Muscle of leg (tissue), 16 donors: ENCODE results near the gene LPGAT1. TPM values are rescaled to one million over a fixed set of nuclear protein-coding genes. Genes with fewer than 3 reads are reported as not detected.
A peak's percentile ranks its signal among the peaks of the same experiment; 100 is the strongest.
"Not testable (repeated sequence)": the region's sequence is repeated elsewhere in the genome, so short reads cannot be mapped to it uniquely, and the experiment has no call there.

Experiments used
- DNase-seq: peaks from one replicate; pipeline ENCODE4 v3.0.0; 2013
- H3K27ac ChIP-seq: one replicate; pipeline ENCODE4 v1.5.1; 2013; ENCODE audit warnings: mild to moderate bottlenecking, low read length, control low read depth
- H3K27me3 ChIP-seq: one replicate; pipeline ENCODE4 v1.6.1; 2013; ENCODE audit warnings: low read length; ENCODE audit not compliant: control insufficient read depth, insufficient read depth
- H3K36me3 ChIP-seq: one replicate; pipeline ENCODE4 v1.6.1; 2013; ENCODE audit warnings: low read length; ENCODE audit not compliant: control insufficient read depth, insufficient read depth
- H3K4me1 ChIP-seq: one replicate; pipeline ENCODE4 v1.6.1; 2013; ENCODE audit warnings: low read length; ENCODE audit not compliant: control insufficient read depth, insufficient read depth
- H3K4me3 ChIP-seq: one replicate; pipeline ENCODE4 v1.5.1; 2013; ENCODE audit warnings: low read length, control low read depth
- H3K9me3 ChIP-seq: replicated peaks from 2 replicates; pipeline ENCODE4 v1.6.1; 2013; ENCODE audit warnings: low read depth, low read length; ENCODE audit not compliant: control insufficient read depth
- WGBS: methylation state at CpG from one replicate; pipeline ENCODE4 v1.1.5; 2013; ENCODE audit warnings: missing lambda C conversion rate; ENCODE audit not compliant: insufficient coverage; 5-methylcytosine and 5-hydroxymethylcytosine counted together
- long read RNA-seq, 11 donors: transcript quantifications; one replicate each; lab custom pipeline, GENCODE V29; 2026
- polyA plus RNA-seq, 8 donors: library from polyadenylated mRNA; unstranded; fragments of 120-200 nt; gene quantifications; one replicate each; pipeline versions ENCODE4 v1.2.1 to v1.2.3, GENCODE V29; 2013; ENCODE audit warnings: inconsistent platforms in 1 of 8, low replicate concordance in 1 of 8; ENCODE audit not compliant: insufficient read length in 8 of 8, insufficient read depth in 1 of 8
- total RNA-seq: library from RNA; stranded (reverse); fragments of 120-200 nt; gene quantifications from one replicate; pipeline ENCODE4 v1.2.4, GENCODE V29; 2013

LPGAT1 gene, protein sequence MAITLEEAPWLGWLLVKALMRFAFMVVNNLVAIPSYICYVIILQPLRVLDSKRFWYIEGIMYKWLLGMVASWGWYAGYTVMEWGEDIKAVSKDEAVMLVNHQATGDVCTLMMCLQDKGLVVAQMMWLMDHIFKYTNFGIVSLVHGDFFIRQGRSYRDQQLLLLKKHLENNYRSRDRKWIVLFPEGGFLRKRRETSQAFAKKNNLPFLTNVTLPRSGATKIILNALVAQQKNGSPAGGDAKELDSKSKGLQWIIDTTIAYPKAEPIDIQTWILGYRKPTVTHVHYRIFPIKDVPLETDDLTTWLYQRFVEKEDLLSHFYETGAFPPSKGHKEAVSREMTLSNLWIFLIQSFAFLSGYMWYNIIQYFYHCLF
- total RNA-seq (23.1 TPM), polyA plus RNA-seq (10 to 100 TPM; 14.0 to 22.7 (median 17.0) TPM)
- long read RNA-seq, donor 1, result 0 reads
- long read RNA-seq, donor 2, result 0 reads
- long read RNA-seq, donor 3, result 0 reads
- long read RNA-seq, donor 4, result 0 reads
- long read RNA-seq, donor 5, result 0 reads
- long read RNA-seq, donor 6, result 0 reads
- long read RNA-seq, donor 7, result 0 reads
- long read RNA-seq, donor 8, result 0 reads
- long read RNA-seq, donor 9, result 0 reads
- long read RNA-seq, donor 10, full-length matches to known transcripts, result 1 of 1 reads
- long read RNA-seq, donor 10, partial matches to known transcripts, result 0 of 1 reads
- long read RNA-seq, donor 10, other reads (novel, unspliced or antisense), result 0 of 1 reads
- long read RNA-seq, donor 11, result 0 reads

DNA sequence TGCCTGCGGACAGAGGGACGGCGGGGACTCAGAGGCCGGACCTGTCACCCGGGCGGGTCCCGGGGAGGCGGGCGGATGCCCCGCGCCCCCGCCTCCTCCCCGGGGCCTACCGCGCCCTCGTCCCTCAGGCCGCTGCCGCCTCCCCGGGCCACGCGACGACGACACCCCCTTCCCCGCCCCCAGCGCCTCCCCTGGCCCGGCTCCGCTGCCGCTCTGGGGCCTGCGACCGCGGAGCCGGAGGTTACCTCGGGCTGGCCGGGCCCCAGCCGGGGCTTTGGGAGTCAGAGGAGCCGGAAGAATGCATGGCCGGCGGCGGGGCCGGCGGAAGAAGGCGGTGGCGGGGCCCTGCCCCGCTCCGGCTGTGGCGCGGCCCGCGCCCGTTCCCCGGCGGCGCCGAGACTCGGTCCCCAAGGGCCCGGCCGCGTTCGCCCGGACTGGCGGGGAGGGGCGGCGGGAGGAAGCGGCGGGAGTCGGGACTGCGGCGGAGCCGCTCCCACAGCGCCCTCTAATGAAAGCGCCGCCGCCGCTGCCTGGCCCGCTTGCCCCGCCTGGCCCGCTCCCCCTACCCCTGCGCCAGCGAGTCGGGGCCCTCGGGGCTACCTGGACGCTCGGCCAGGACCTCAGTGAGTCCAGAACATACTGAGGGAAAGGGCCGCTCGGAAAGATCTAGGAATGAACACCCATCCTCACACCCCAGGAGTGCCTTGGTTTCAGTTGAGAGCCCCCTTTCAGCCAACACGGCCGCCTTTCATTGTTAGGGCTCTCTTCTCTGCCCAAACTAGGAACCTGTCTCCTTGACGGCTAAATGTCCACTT lies at the start of gene LPGAT1:
Gene LPGAT1, minus strand, starts transcription at position 436 of the 815 bp plus-strand sequence. CDS start 1,467 bp downstream, outside the sequence.
- peak; percentile 85 for DNase-seq
- peak within 1 kb of the TSS; percentile 29 for H3K27ac ChIP-seq
- no peaks in the 10 kb centered on the region for H3K36me3 ChIP-seq
- no peaks in the 10 kb centered on the region for H3K27me3 ChIP-seq
- WGBS, result under 1% methylated on average over 87 of the region's 88 CpGs
- peak within 1 kb of the TSS; percentile 62 for H3K4me3 ChIP-seq
- H3K4me1 ChIP-seq, result peaks cover 8% of the 10 kb centered on the region
- no peaks in the 10 kb centered on the region for H3K9me3 ChIP-seq

DNA sequence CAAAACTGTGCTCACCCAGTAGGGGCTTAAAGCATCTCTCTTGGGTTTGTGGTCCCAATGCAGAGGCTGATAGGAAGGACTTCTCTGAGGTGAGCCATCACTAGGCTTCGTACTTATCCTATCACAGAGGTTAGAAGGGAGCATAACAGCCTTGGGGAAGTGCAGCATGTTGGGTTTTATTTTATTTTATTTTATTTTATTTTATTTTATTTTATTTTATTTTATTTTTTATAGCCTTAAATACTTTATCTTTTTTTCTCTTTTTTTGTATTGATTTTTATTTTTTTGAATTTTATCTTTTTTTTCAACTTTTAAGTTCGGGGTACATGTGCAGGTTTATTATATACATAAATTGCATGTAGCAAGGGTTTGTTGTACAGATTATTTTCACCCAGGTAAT lies 48.9 kb upstream of the LPGAT1 start:
- Histone ChIP-seq H3K4me3 (no peak overlapping the region), H3K27ac (no peak overlapping the region), H3K9me3 (peaks cover 2% of the 10 kb centered on the region), H3K36me3 (no peaks in the 10 kb centered on the region), H3K27me3 (no peaks in the 10 kb centered on the region), H3K4me1 (peaks cover 5% of the 10 kb centered on the region)
- WGBS, result no CpG with 5 or more reads among the region's 2 CpGs
- DNase-seq, result no peak

DNA sequence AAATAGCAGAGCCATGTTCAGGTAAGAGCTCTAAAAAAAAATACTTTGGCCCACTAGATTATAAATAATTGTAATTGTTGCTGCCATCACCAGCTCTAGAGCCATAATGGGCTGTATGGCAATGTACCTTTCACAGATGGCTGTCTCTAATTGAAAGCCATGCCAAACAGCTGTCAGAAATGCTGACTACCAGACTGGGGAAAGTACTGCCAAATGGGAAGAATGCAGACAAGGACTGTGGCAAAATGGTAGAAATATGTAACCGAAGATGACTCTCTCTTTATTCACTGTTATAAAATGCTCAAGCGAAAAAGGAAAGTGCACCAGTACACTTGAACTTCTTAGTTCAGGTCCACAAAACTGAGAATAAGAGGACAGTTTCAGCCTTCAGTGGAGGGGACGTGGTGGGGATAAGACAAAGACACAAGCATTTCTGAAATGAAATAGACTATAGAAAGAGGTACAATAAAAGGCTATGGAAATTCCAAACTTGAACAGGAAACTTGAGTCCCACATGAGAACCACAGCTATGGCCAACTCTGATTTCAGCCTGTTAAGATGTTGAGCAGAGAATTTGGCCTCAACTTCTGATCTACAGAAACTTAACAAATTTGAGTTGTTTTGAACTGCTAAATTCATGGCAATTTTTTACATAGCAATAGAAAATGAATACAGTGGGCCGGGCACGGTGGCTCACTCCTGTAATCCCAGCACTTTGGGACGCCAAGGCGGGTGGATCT lies 46.5 kb upstream of the LPGAT1 start:
- Histone ChIP-seq H3K27me3 (no peaks in the 10 kb centered on the region), H3K4me1 (peaks cover 5% of the 10 kb centered on the region), H3K4me3 (no peak overlapping the region), H3K9me3 (peaks cover 2% of the 10 kb centered on the region), H3K36me3 (no peaks in the 10 kb centered on the region), H3K27ac (peak overlapping the region; percentile 69)
- peak; percentile 85 for DNase-seq
- 65% methylated on average over 4 of the region's 7 CpGs for WGBS

DNA sequence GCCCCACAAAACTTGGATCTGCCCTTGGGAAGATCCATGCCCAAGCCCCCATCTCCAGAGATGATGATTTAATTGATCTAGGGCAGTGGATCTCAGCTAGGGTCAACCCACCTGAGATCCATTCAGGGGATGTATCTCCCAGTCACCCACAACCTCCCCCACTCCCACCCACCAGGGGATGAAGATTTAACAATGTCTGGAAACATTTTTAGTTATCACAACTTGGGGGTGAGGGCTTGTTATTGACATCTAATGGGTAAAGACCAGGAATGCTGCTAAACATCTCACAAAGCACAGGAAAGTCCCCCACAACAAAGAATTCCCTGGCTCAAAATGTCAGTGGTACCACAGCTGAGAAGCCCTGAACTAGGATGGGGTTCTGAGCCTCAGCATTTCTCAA lies 45.0 kb upstream of the LPGAT1 start:
- no peak for DNase-seq
- Histone ChIP-seq H3K27ac (no peak overlapping the region), H3K4me1 (peaks cover 5% of the 10 kb centered on the region), H3K9me3 (no peaks in the 10 kb centered on the region), H3K27me3 (no peaks in the 10 kb centered on the region), H3K36me3 (no peaks in the 10 kb centered on the region), H3K4me3 (no peak overlapping the region)

DNA sequence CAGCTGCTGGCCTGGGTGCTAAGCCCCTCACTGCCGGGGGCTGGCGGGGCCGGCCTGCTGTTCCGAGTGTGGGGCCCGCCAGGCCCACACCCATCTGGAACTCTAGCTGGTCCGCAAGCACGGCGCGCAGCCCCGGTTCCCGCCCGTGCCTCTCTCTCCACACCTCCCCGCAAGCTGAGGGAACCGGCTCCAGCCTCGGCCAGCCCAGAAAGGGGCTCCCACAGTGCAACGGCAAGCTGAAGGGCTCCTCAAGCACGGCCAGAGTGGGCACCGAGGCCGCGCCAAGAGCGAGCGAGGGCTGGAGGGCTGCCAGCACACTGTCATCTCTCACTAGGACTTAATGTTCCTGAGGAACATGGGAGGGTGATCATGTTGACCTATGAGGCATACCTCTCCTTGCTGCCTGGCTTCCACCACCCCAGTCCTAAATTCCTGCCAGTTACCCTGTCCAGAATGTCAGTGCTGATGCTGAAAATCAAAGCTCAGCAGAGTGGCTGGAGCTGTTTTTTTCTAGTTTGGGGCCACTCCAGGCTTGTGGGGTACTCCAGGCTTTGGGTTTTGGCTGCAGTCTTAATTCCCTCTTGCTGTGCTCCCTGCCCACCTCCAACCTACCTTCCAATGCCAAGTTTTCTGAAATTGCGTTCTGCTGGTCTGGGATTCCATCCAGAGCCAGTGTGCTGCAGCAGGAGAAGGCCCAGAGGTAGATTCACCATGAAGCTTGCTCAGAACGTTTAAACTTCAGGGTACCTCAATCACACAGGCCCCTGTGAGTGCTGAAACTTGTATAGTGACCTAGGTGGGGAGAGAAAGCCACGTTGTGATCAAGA lies 44.2 kb upstream of the LPGAT1 start:
- Histone ChIP-seq H3K27me3 (no peaks in the 10 kb centered on the region), H3K4me1 (peaks cover 5% of the 10 kb centered on the region), H3K36me3 (no peaks in the 10 kb centered on the region), H3K9me3 (no peaks in the 10 kb centered on the region), H3K27ac (no peak overlapping the region), H3K4me3 (no peak overlapping the region)
- peak; percentile 22 for DNase-seq
- WGBS, result 66% methylated on average over 6 of the region's 25 CpGs

DNA sequence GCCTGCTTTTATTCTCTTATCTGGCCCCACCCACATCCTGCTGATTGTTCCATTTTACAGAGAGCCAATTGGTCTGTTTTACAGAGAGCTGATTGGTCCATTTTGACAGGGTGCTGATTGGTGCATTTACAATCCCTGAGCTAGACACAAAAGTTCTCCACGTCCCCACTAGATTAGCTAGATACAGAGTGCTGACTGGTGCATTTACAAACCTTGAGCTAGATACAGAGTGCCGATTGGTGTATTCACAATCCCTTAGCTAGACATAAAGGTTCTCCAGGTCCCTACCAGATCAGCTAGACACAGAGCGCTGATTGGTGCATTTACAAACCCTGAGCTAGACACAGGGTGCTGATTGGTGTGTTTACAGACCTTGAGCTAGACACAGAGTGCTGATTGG lies 43.2 kb upstream of the LPGAT1 start:
- H3K4me1 ChIP-seq, H3K27ac ChIP-seq, DNase-seq, H3K4me3 ChIP-seq, H3K36me3 ChIP-seq, H3K27me3 ChIP-seq, H3K9me3 ChIP-seq: not testable (repeated sequence)
- WGBS, result 100% methylated on average over 1 of the region's 3 CpGs

DNA sequence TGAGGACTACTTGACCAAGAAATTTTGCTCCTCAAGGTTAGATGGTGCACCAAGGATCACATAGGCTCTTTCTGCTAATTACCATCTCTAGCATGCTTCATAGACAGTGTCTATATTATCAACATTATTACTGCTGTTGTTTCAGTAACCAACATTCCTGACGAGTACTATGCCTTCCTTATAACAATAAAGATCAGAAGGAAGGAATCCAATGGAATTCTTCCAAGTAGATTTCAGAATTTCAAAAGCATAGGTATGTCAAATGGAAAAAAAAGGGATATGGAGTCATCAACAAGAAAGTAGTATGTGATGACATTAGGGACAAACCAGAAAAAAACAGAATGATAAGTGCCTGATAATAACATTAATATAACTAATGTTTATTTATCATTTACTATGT lies 39.6 kb upstream of the LPGAT1 start:
- Histone ChIP-seq H3K36me3 (no peaks in the 10 kb centered on the region), H3K4me3 (no peak overlapping the region)
- no CpG with 5 or more reads among the region's 1 CpG for WGBS

DNA sequence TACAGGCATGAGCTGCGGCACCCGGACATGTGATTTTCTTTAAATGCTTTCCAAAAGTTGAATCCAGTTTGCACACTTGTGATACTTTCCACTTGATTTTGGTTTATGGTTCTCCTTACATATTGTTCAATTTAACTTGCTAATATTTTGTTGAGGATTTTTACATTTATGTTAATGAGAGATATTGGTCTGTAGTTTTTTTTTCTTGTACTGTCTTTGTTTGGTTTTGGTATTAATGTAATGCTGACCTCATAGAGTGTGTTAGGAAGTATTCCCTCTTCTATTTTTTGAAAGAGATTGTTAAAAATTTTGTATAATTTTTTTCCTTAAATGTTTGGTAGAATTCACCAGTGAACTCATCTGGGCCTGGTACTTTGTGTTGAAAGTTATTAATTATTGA lies 34.6 kb upstream of the LPGAT1 start:
- Histone ChIP-seq H3K4me1 (no peaks in the 10 kb centered on the region), H3K9me3 (peaks cover 2% of the 10 kb centered on the region), H3K36me3 (no peaks in the 10 kb centered on the region), H3K4me3 (no peak overlapping the region), H3K27me3 (no peaks in the 10 kb centered on the region), H3K27ac (no peak overlapping the region)
- DNase-seq, result no peak
- no CpG with 5 or more reads among the region's 2 CpGs for WGBS

More for the DNA sequence above, 39.6 kb upstream of the LPGAT1 start:
- DNase-seq, result no peak
- no peaks in the 10 kb centered on the region for H3K27me3 ChIP-seq
- H3K9me3 ChIP-seq, result peaks cover 2% of the 10 kb centered on the region
- no peaks in the 10 kb centered on the region for H3K4me1 ChIP-seq
- no peak overlapping the region for H3K27ac ChIP-seq

DNA sequence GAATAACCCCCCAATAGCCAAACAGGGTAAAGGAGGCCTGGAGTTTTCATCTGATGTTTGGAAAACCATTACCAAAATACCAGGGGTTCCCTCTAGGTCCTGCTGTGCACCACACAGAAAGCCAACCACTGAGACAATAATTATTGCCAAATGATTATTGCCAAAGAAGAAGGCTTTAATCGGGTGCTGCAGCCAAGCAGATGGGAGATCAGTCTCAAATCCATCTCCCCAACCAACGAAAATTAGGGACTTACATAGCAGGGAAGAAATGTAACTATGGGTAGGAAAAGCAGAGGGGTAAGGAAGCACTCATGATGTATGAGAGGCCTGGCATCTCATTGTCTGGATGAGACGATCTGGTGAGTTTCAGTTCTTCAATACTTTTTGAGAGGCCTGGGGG lies 28.8 kb upstream of the LPGAT1 start:
- DNase-seq, result no peak
- Histone ChIP-seq H3K27me3 (no peaks in the 10 kb centered on the region), H3K4me3 (no peak overlapping the region), H3K4me1 (no peaks in the 10 kb centered on the region), H3K9me3 (no peaks in the 10 kb centered on the region), H3K27ac (no peak overlapping the region), H3K36me3 (no peaks in the 10 kb centered on the region)
- WGBS, result no CpG with 5 or more reads among the region's 3 CpGs
